Osteocyte (in vitro differentiated cells): Measurements from ENCODE around the gene ATAD2B. TPM values are rescaled to one million over a fixed set of nuclear protein-coding genes. Genes with fewer than 3 reads are reported as not detected.
A peak's percentile ranks its signal among the peaks of the same experiment; 100 is the strongest.

Experiments
- DNase-seq: peaks from one replicate; pipeline ENCODE4 v3.0.0; 2021; ENCODE audit warnings: mixed read lengths; ENCODE audit not compliant: unreplicated experiment; ENCODE audit errors: extremely low spot score
- H3K27ac Mint-ChIP-seq: one replicate; pipeline ENCODE4 v1.8.0; 2021; ENCODE audit warnings: mild to moderate bottlenecking, mixed read lengths; ENCODE audit not compliant: unreplicated experiment
- H3K27me3 Mint-ChIP-seq: one replicate; pipeline ENCODE4 v1.8.0; 2021; ENCODE audit warnings: mixed read lengths; ENCODE audit not compliant: unreplicated experiment
- H3K36me3 Mint-ChIP-seq: one replicate; pipeline ENCODE4 v1.8.0; 2021; ENCODE audit warnings: mixed read lengths; ENCODE audit not compliant: unreplicated experiment
- H3K4me1 Mint-ChIP-seq: one replicate; pipeline ENCODE4 v1.8.0; 2021; ENCODE audit warnings: mixed read lengths; ENCODE audit not compliant: unreplicated experiment
- H3K4me3 Mint-ChIP-seq: one replicate; pipeline ENCODE4 v1.8.0; 2021; ENCODE audit warnings: mild to moderate bottlenecking, moderate library complexity, mixed read lengths; ENCODE audit not compliant: unreplicated experiment
- H3K9me3 Mint-ChIP-seq: one replicate; pipeline ENCODE4 v1.8.0; 2021; ENCODE audit warnings: mixed read lengths; ENCODE audit not compliant: unreplicated experiment
- total RNA-seq: library from RNA; stranded (reverse); gene quantifications from 2 replicates; pipeline ENCODE4 v1.2.1, GENCODE V29; 2021
- TF ChIP-seq, protein P1 (sequence below): fragments of 200-600 bp; sonication (generic); IDR thresholded peaks from 2 replicates; pipeline ENCODE4 v1.5.0; 2021; ENCODE audit warnings: antibody characterized with exemption, mild to moderate bottlenecking, moderate library complexity

ATAD2B gene
- total RNA-seq, 1 donor from 2014 or later: 27.3 TPM

DNA sequence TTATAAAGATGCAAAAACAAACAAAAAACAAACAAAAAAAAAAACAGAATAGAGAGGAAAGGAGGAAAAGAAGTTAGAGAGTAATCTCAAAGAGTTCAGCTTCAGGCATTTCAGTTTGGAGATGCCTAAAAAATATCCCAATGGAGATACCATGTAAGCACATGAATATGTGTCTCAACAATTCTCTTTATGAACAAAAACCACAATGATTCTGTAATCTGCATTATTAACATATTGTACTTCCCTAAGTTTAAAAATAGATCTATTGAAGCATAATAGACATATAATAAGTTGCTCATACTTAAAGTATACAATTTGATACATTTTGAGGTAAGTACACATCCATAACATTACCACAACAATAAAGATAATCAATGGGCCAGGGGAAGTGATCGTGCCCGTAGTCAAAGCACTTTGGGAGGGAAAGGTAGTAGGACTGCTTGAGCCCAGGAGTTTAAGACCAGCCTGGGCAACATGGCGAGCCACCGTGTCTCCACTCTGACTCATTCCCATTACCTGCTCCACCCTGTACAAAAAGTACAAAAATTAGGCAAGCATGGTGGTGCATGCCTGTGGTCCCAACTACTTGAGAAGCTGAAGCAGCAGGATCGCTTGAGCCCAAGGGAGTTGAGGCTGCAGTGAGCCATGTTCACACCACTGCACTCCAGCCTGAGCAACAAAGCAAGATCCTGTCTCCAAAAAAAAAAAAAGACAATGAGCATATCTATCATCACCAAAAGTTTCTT lies 158.9 kb downstream of the ATAD2B start:
- DNase-seq: no peak
- TF ChIP-seq, protein P1, sequence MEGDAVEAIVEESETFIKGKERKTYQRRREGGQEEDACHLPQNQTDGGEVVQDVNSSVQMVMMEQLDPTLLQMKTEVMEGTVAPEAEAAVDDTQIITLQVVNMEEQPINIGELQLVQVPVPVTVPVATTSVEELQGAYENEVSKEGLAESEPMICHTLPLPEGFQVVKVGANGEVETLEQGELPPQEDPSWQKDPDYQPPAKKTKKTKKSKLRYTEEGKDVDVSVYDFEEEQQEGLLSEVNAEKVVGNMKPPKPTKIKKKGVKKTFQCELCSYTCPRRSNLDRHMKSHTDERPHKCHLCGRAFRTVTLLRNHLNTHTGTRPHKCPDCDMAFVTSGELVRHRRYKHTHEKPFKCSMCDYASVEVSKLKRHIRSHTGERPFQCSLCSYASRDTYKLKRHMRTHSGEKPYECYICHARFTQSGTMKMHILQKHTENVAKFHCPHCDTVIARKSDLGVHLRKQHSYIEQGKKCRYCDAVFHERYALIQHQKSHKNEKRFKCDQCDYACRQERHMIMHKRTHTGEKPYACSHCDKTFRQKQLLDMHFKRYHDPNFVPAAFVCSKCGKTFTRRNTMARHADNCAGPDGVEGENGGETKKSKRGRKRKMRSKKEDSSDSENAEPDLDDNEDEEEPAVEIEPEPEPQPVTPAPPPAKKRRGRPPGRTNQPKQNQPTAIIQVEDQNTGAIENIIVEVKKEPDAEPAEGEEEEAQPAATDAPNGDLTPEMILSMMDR: no peak
- Mint-ChIP-seq H3K4me3 (no peak overlapping the region), H3K4me1 (no peaks in the 10 kb centered on the region), H3K27me3 (no peaks in the 10 kb centered on the region), H3K27ac (no peak overlapping the region), H3K9me3 (peaks cover 7% of the 10 kb centered on the region), H3K36me3 (peaks cover 40% of the 10 kb centered on the region)

DNA sequence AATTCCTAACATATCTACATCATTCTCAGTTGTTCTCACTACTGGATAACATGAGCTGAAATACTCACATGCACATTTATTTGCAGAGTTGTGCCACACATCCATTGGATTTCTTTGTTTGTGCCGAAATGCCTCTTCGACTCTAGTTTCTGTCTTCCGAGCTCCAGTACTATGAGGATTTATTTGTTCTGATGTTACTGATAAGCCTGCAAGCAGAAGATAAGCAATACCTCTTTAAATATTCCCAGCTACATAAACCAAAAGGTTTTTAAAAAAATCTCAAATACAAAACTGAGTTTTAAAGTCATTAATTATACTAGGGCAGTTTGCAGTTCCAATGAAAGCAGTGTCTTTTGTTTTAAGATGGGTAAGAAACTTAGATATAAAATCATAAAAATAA lies 164.8 kb downstream of the ATAD2B start:
- H3K27ac Mint-ChIP-seq: no peak overlapping the region
- no peak overlapping the region for H3K4me3 Mint-ChIP-seq
- peaks cover 19% of the 10 kb centered on the region for H3K36me3 Mint-ChIP-seq
- no peaks in the 10 kb centered on the region for H3K9me3 Mint-ChIP-seq
- DNase-seq: no peak
- no peaks in the 10 kb centered on the region for H3K27me3 Mint-ChIP-seq
- H3K4me1 Mint-ChIP-seq: peaks cover 11% of the 10 kb centered on the region
- TF ChIP-seq, protein P1: no peak

GRCh38 chr2:23761638-23762037 lies 165.3 kb downstream of the ATAD2B start:
- no peak for DNase-seq
- Mint-ChIP-seq H3K27me3 (no peaks in the 10 kb centered on the region), H3K9me3 (no peaks in the 10 kb centered on the region), H3K4me3 (no peak overlapping the region), H3K36me3 (peaks cover 23% of the 10 kb centered on the region), H3K4me1 (peaks cover 11% of the 10 kb centered on the region), H3K27ac (no peak overlapping the region)
- TF ChIP-seq, protein P1: no peak

GRCh38 chr2:23760736-23761135 lies 166.2 kb downstream of the ATAD2B start:
- TF ChIP-seq, protein P1: peak; percentile 58
- DNase-seq: no peak

DNA sequence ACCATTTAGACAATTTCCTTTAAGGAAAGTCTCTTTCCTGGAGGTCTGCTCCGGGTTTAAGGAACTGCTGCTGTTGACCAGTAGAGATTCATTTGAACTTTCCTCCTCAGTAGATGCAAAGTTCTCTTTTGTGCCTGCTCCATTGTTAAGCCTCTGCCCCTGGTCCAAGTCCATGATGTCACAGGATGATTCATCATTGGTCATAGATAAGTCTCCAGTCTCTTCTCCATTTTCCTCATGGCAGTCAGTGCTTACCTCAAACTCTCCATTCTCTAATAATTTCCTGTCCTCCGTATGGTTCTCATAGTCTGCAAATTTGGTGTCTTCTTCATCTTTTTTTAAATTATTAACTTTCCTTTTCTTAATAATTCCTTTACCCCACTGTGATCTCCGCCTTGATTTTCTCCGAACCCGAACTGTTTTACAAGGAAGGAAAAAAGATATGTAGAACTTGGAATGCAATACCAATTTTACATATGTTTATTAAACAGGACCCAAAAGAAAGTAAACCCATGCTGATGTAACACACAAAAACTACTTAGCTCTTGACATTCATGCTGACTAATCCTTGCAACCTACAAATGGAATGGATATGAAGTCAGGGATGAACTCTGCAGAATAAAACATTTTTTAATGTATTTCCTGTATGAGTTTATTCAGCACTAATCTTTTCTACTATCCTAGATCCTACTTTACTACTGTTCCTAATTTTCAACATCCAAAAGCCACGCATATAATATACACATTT lies 169.1 kb downstream of the ATAD2B start:
- DNase-seq: no peak
- Mint-ChIP-seq H3K4me1 (peaks cover 11% of the 10 kb centered on the region), H3K27ac (peak overlapping the region; percentile 16), H3K36me3 (peaks cover 32% of the 10 kb centered on the region), H3K9me3 (no peaks in the 10 kb centered on the region), H3K27me3 (no peaks in the 10 kb centered on the region), H3K4me3 (no peak overlapping the region)
- TF ChIP-seq, protein P1: no peak

More at GRCh38 chr2:23760736-23761135, 166.2 kb downstream of the ATAD2B start:
- Mint-ChIP-seq H3K27ac (no peak overlapping the region), H3K27me3 (no peaks in the 10 kb centered on the region), H3K36me3 (peaks cover 24% of the 10 kb centered on the region), H3K4me3 (no peak overlapping the region), H3K9me3 (no peaks in the 10 kb centered on the region), H3K4me1 (peaks cover 11% of the 10 kb centered on the region)
